K562 (cell line): Measurements from ENCODE around the gene TMEM205. TPM values are rescaled to one million over a fixed set of nuclear protein-coding genes. Genes with fewer than 3 reads are reported as not detected.
A peak's percentile ranks its signal among the peaks of the same experiment; 100 is the strongest.

ENCODE experiments used
- BHLHE40 ChIP-seq: IDR thresholded peaks from 2 replicates; pipeline ENCODE4 v1.6.1; 2011; ENCODE audit warnings: low read length, improper control_type of control experiment
- HNRNPK ChIP-seq: fragments of 200-400 bp; formaldehyde crosslinking; IDR thresholded peaks from one replicate; pipeline ENCODE4 v1.6.1; 2018; ENCODE audit warnings: mild to moderate bottlenecking, low read depth, low read length; ENCODE audit not compliant: poor library complexity, severe bottlenecking
- ILK ChIP-seq: fragments of 450-650 bp; IDR thresholded peaks from 2 replicates; pipeline ENCODE4 v1.6.1; 2016; ENCODE audit warnings: missing genetic modification characterization, low read depth, mild to moderate bottlenecking, missing compliant biosample characterization, moderate library complexity, borderline replicate concordance
- L3MBTL2 ChIP-seq: fragments of 450-650 bp; IDR thresholded peaks from 2 replicates; pipeline ENCODE4 v1.6.1; 2016; ENCODE audit warnings: mild to moderate bottlenecking, moderate library complexity
- LCOR ChIP-seq: sonication (generic); formaldehyde crosslinking; IDR thresholded peaks from 2 replicates; pipeline ENCODE4 v1.8.0; 2022; ENCODE audit warnings: mild to moderate bottlenecking, missing genetic modification reagents
- LEF1 ChIP-seq: fragments of 450-650 bp; IDR thresholded peaks from 2 replicates; pipeline ENCODE4 v1.6.1; 2016; ENCODE audit warnings: mild to moderate bottlenecking
- MCM2 ChIP-seq: fragments of 450-650 bp; IDR thresholded peaks from 2 replicates; pipeline ENCODE4 v1.6.1; 2017; ENCODE audit warnings: low read depth, mild to moderate bottlenecking
- NR2C1 ChIP-seq, 2 experiments: fragments of 450-650 bp; IDR thresholded peaks; 2 replicates each; pipeline ENCODE4 v1.6.1; 2017; ENCODE audit warnings: mild to moderate bottlenecking in 2 of 2, antibody characterized with exemption in 1 of 2, inconsistent platforms in 1 of 2, missing compliant biosample characterization in 1 of 2, missing genetic modification characterization in 1 of 2
- PTRF ChIP-seq: fragments of 450-650 bp; IDR thresholded peaks from 2 replicates; pipeline ENCODE4 v1.6.1; 2016; ENCODE audit warnings: mild to moderate bottlenecking, missing genetic modification characterization, missing compliant biosample characterization
- SREBF1 ChIP-seq: fragments of 150-350 bp; IDR thresholded peaks from 2 replicates; pipeline ENCODE4 v1.6.1; 2014; ENCODE audit warnings: antibody characterized with exemption, low read depth, low read length, borderline replicate concordance
- TAF7 ChIP-seq: fragments of 450-650 bp; IDR thresholded peaks from 2 replicates; pipeline ENCODE4 v1.6.1; 2016; ENCODE audit warnings: missing genetic modification characterization, missing compliant biosample characterization
- TSHZ1 ChIP-seq: fragments of 250-450 bp; sonication (Bioruptor Pico); IDR thresholded peaks from 2 replicates; pipeline ENCODE4 v1.4.0; 2020; ENCODE audit warnings: mild to moderate bottlenecking, moderate library complexity
- ZNF57 ChIP-seq: fragments of 450-650 bp; formaldehyde crosslinking; IDR thresholded peaks from 2 replicates; pipeline ENCODE4 v1.4.0; 2020; ENCODE audit warnings: mild to moderate bottlenecking, moderate library complexity
- ZNF583 ChIP-seq: fragments of 250-450 bp; sonication (Bioruptor Pico); IDR thresholded peaks from 2 replicates; pipeline ENCODE4 v1.4.0; 2020
- ZSCAN32 ChIP-seq: fragments of 450-650 bp; formaldehyde crosslinking; IDR thresholded peaks from 2 replicates; pipeline ENCODE4 v1.4.0; 2020; ENCODE audit warnings: mild to moderate bottlenecking, moderate library complexity
- polyA plus RNA-seq, 8 experiments: library from polyadenylated mRNA; depleted of rRNA in 4 of 8; stranded (reverse) in 5 of 8; unstranded in 3 of 8; fragments of >200 nt; fragmentation: Nextera tagmentation in 2 of 8; fragmentation: Illumina TruSeq in 1 of 8; extraction: Ambion mirVana in 2 of 8; extraction: Trizol in 1 of 8; gene quantifications; 2 replicates each; pipeline versions ENCODE4 v1.2.1 to v1.2.3, GENCODE V29; 2011 to 2014; ENCODE audit warnings: inconsistent platforms in 1 of 8, missing spikeins in 1 of 8
- total RNA-seq, 7 experiments: library from RNA; depleted of rRNA in 6 of 7; stranded (reverse); fragments of >200 nt in 6 of 7; fragmentation: Illumina TruSeq in 2 of 7; extraction: Trizol in 2 of 7; gene quantifications; 2 replicates each; pipeline versions ENCODE4 v1.2.1 to v1.2.3, GENCODE V29; 2011 to 2021; ENCODE audit warnings: low replicate concordance in 1 of 7
- TF ChIP-seq, protein P1 (sequence below): fragments of 250-450 bp; sonication (Bioruptor Pico); IDR thresholded peaks from 2 replicates; pipeline ENCODE4 v1.4.0; 2020
- TF ChIP-seq, protein P2 (sequence below), 2 experiments: fragments of 450-650 bp; conservative IDR thresholded peaks; 2 replicates each; pipeline ENCODE4 v1.6.1; 2017; ENCODE audit warnings: mild to moderate bottlenecking in 2 of 2, moderate library complexity in 2 of 2

The TMEM205 gene
- total and polyA plus RNA-seq, 9 of the 15 experiments (the other 6 are each of a cell fraction or from before 2014, with no cell fraction given) = 21.3 to 81.5 (median 44.1) TPM

DNA sequence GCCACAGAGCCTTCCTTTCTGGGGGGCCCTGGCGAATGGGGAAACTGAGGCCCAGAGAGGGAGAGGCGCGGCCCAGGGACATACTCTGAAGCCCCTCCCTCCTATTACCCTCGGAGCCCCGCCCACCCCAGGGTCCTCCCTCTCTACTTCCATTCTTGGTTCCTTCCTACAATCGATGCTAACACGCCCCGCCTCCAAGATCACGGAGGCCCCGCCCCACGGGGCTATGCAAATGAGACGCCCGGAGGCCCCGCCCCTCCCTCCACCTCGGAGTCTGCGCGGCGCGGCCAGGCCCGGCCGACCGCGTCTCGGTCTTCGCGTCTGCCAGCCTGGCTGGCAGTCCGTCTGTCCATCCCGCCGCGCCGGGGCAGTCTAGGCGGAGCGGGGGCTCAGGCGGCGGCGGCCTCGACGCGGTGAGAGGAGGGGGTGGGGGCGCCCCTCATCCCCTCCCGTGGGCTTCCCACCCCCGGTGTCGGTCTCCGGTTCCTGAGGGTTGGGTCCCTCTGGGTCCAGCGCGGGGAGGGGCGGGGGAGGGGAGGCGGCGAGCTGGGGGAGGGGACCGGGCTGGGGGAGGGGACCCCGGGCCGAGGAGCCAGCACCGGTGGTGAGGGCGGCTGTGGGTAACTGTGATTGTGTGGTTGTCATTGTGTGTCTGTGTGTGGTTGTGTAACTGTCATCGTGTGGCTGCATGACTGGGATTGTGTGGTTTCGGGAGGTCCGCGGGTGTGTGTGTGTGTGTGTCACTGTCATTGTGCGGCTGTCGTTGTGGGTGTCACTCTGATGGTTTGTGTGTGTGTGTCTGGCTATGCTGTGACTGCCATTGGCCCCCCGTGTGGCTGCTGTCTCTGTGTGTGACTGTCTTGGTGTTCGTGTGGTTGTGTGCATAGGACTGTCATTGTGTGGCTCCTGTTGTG is 9.3 kb upstream of the TMEM205 start, which contains the start of gene PLPPR2 (continued):
- TF ChIP-seq L3MBTL2 = peak; percentile 45; the same call in 1 of the 2 replicates
- TF ChIP-seq, protein P1, sequence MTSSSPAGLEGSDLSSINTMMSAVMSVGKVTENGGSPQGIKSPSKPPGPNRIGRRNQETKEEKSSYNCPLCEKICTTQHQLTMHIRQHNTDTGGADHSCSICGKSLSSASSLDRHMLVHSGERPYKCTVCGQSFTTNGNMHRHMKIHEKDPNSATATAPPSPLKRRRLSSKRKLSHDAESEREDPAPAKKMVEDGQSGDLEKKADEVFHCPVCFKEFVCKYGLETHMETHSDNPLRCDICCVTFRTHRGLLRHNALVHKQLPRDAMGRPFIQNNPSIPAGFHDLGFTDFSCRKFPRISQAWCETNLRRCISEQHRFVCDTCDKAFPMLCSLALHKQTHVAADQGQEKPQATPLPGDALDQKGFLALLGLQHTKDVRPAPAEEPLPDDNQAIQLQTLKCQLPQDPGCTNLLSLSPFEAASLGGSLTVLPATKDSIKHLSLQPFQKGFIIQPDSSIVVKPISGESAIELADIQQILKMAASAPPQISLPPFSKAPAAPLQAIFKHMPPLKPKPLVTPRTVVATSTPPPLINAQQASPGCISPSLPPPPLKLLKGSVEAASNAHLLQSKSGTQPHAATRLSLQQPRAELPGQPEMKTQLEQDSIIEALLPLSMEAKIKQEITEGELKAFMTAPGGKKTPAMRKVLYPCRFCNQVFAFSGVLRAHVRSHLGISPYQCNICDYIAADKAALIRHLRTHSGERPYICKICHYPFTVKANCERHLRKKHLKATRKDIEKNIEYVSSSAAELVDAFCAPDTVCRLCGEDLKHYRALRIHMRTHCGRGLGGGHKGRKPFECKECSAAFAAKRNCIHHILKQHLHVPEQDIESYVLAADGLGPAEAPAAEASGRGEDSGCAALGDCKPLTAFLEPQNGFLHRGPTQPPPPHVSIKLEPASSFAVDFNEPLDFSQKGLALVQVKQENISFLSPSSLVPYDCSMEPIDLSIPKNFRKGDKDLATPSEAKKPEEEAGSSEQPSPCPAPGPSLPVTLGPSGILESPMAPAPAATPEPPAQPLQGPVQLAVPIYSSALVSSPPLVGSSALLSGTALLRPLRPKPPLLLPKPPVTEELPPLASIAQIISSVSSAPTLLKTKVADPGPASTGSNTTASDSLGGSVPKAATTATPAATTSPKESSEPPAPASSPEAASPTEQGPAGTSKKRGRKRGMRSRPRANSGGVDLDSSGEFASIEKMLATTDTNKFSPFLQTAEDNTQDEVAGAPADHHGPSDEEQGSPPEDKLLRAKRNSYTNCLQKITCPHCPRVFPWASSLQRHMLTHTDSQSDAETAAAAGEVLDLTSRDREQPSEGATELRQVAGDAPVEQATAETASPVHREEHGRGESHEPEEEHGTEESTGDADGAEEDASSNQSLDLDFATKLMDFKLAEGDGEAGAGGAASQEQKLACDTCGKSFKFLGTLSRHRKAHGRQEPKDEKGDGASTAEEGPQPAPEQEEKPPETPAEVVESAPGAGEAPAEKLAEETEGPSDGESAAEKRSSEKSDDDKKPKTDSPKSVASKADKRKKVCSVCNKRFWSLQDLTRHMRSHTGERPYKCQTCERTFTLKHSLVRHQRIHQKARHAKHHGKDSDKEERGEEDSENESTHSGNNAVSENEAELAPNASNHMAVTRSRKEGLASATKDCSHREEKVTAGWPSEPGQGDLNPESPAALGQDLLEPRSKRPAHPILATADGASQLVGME (CRISPR knock-in tag) = no peak
- TF ChIP-seq ZNF57 = no peak
- TF ChIP-seq, protein P2, sequence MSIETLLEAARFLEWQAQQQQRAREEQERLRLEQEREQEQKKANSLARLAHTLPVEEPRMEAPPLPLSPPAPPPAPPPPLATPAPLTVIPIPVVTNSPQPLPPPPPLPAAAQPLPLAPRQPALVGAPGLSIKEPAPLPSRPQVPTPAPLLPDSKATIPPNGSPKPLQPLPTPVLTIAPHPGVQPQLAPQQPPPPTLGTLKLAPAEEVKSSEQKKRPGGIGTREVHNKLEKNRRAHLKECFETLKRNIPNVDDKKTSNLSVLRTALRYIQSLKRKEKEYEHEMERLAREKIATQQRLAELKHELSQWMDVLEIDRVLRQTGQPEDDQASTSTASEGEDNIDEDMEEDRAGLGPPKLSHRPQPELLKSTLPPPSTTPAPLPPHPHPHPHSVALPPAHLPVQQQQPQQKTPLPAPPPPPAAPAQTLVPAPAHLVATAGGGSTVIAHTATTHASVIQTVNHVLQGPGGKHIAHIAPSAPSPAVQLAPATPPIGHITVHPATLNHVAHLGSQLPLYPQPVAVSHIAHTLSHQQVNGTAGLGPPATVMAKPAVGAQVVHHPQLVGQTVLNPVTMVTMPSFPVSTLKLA (conservative IDR thresholded peaks at IDR 0.05) = no peak
- TF ChIP-seq SREBF1 = no peak
- no peak for TF ChIP-seq ZNF583
- TF ChIP-seq MCM2 = no peak
- no peak for TF ChIP-seq TSHZ1 (CRISPR knock-in tag)
- no peak for TF ChIP-seq NR2C1 (IDR thresholded peaks at IDR 0.05)
- TF ChIP-seq NR2C1 (tag; IDR thresholded peaks at IDR 0.05) = no peak
- TF ChIP-seq ILK (tag) = no peak
- TF ChIP-seq LCOR (CRISPR knock-in tag) = no peak
- TF ChIP-seq LEF1 = no peak
- no peak for TF ChIP-seq PTRF
- no peak for TF ChIP-seq HNRNPK
- no peak for TF ChIP-seq TAF7
- no peak for TF ChIP-seq BHLHE40
- no peak for TF ChIP-seq ZSCAN32 (CRISPR knock-in tag)
